GM10266 (cell line): ENCODE results near the gene TMEM150C.
"Not testable (repeated sequence)": the region's sequence is repeated elsewhere in the genome, so short reads cannot be mapped to it uniquely, and the experiment has no call there.

Source experiments
- DNase-seq: peaks from one replicate; pipeline ENCODE4 v3.0.0; 2012; ENCODE audit errors: extremely low spot score
- CTCF ChIP-seq: IDR thresholded peaks from 2 replicates; pipeline ENCODE4 v1.5.1; 2012; ENCODE audit warnings: mild to moderate bottlenecking, low read depth; ENCODE audit not compliant: control insufficient read depth, insufficient read depth; ENCODE audit errors: missing control alignments

Gene TMEM150C

GRCh38 chr4:82569076-82569475, 7.3 kb upstream of the TMEM150C start:
- TF ChIP-seq CTCF = no peak
- DNase-seq = no peak

- DNase-seq = no peak
- TF ChIP-seq CTCF = no peak
Observed at GRCh38 chr4:82567444-82567843, 5.7 kb upstream of the TMEM150C start.

GRCh38 chr4:82562564-82562854, 721 bp upstream of the TMEM150C start:
- no peak for DNase-seq
- TF ChIP-seq CTCF = no peak

GRCh38 chr4:82560853-82561785, 669 bp downstream of the TMEM150C start:
- TF ChIP-seq CTCF = no peak
- DNase-seq = peak; percentile 36

GRCh38 chr4:82559735-82560120, 2.1 kb downstream of the TMEM150C start:
- TF ChIP-seq CTCF = no peak

GRCh38 chr4:82559090-82559734, 2.6 kb downstream of the TMEM150C start:
- DNase-seq = not testable (repeated sequence)

More at GRCh38 chr4:82559735-82560120, 2.1 kb downstream of the TMEM150C start:
- no peak for DNase-seq

- TF ChIP-seq CTCF = no peak
- DNase-seq = no peak
Observed at GRCh38 chr4:82555276-82555675, 6.5 kb downstream of the TMEM150C start.
